Duodenal mucosa (tissue), 2 donors: Measurements from ENCODE around the gene GSG1L.

Source experiments
- H3K27ac ChIP-seq: one replicate; pipeline ENCODE4 v1.7.0; 2013; ENCODE audit warnings: low read depth, low read length
- H3K27me3 ChIP-seq, 2 donors: one replicate each; pipeline ENCODE4 v1.7.0; 2013; ENCODE audit warnings: low read length in 2 of 2, control low read depth in 1 of 2; ENCODE audit not compliant: insufficient read depth in 2 of 2, control insufficient read depth in 1 of 2
- H3K36me3 ChIP-seq, 2 donors: one replicate each; pipeline ENCODE4 v1.7.0; 2013; ENCODE audit warnings: low read length in 2 of 2, control low read depth in 1 of 2; ENCODE audit not compliant: insufficient read depth in 2 of 2, control insufficient read depth in 1 of 2
- H3K4me1 ChIP-seq, 2 donors: one replicate each; pipeline ENCODE4 v1.7.0; 2013; ENCODE audit warnings: low read length in 2 of 2, control low read depth in 1 of 2; ENCODE audit not compliant: insufficient read depth in 2 of 2, control insufficient read depth in 1 of 2
- H3K4me3 ChIP-seq, 2 donors: one replicate each; pipeline ENCODE4 v1.7.0; 2013; ENCODE audit warnings: low read length in 2 of 2, low read depth in 1 of 2
- H3K9ac ChIP-seq, 2 donors: one replicate each; pipeline ENCODE4 v1.7.0; 2013; ENCODE audit warnings: low read length in 2 of 2, low read depth in 1 of 2
- H3K9me3 ChIP-seq, 2 donors: one replicate each; pipeline ENCODE4 v1.7.0; 2013; ENCODE audit warnings: low read length in 2 of 2, control low read depth in 1 of 2; ENCODE audit not compliant: control insufficient read depth in 1 of 2

GSG1L gene

DNA sequence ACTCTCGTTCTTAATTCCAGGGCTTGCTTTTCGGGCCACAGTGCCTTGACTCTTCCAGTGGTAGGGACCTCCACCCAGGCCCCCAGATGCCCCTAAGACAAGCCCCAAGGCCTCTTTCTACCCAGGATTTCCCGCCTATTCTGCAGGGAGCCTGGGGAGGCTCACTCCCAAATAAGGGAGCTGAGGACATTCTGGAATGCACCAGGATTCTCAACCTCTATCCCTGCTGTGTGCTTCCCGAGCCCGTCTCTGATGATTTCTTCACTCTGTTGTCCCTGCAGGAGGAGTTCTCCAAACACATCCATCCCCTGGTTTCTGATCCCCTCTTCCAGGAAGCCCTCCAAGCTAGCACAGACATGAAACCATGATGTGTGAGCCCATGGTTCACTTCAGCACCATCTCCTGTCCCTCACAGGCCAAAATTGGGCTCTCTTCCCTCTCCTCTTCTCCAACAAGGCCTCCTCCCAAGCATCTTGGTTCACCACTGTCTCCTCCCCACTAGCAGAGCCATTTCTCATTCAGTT is 257.6 kb downstream of the GSG1L start:
- Histone ChIP-seq H3K4me1 (no peaks in the 10 kb centered on the region), H3K36me3 (no peaks in the 10 kb centered on the region), H3K9me3 (no peaks in the 10 kb centered on the region), H3K9ac (no peak overlapping the region), H3K27me3 (peaks cover 0 to 2% of the 10 kb centered on the region in 2 donors), H3K4me3 (no peak overlapping the region), H3K27ac (no peak overlapping the region)

DNA sequence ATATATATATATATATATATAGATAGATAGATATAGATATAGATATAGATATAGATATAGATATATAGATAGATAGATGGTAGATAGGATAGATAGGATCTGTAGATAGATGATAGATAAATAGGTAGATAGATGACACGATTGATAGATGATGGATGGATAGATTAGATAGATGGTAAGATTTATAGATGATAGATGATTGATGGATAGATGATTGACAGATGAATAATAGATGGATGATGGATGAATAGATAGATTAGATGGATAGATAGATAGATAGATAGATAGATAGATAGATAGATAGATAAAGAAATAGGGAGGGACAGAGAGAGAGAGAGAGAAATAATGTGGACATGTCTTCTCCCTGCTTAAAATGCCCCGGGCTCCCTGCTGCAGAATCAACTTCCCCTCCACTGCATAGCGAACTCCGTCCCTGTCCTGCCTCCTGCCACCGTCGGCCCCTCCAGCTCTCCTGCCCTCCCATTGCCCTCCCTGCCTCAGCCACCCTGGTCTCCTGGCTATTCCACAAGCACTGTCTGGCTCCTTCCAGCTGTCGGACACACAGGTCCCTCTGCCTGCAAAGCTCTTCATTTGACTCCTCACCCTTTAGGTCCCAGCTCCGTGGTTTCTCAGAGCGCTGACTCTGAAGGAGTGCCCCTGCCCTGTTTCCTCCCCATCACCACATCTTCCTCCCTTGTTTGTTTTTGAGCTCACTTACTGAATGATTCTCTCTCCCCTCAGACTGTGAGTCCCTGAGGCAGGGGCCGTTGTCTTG is 259.6 kb downstream of the GSG1L start:
- Histone ChIP-seq H3K9ac (no peak overlapping the region), H3K36me3 (no peaks in the 10 kb centered on the region), H3K27ac (no peak overlapping the region), H3K4me3 (no peak overlapping the region), H3K9me3 (no peaks in the 10 kb centered on the region), H3K4me1 (no peaks in the 10 kb centered on the region), H3K27me3 (peaks cover 0 to 2% of the 10 kb centered on the region in 2 donors)

DNA sequence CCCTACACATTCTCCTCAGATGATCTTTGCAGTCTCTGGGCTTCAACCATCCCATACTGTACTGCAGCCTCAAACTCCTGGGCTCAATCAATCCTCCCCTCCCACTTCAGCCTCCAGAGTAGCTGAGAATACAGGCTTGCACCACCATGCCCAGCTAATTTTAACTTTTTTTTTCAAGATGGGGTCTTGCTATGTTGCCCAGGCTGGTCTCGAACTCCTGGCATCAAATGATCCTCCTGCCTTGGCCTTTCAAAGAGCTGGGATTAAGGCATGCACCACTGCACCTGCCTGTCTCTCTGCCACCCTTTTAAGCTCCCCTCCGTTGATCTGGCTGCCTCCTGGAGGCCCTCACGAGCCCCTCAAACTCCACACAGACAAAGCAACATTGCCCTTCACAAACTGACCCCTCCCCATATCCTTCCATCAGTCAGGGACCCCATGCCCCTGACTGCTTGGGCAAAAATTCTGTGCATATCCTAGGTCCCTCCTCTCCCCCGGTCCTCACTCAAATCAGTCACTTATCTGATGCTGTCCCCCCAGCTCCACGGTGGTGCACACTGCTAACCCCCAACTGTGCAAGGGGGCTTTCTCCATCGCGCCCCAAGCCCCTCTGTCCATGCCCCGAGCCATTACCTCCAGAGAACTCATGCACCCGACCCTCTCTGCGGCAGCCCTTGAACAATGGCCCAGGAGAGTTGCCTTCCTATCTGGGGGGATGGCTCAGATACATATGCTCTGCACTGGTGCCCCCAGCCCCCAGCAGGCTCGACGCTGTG is 260.7 kb downstream of the GSG1L start:
- Histone ChIP-seq H3K36me3 (no peaks in the 10 kb centered on the region), H3K9ac (no peak overlapping the region), H3K27ac (no peak overlapping the region), H3K4me1 (no peaks in the 10 kb centered on the region), H3K4me3 (no peak overlapping the region), H3K27me3 (peaks cover 0 to 2% of the 10 kb centered on the region in 2 donors), H3K9me3 (no peaks in the 10 kb centered on the region)

DNA sequence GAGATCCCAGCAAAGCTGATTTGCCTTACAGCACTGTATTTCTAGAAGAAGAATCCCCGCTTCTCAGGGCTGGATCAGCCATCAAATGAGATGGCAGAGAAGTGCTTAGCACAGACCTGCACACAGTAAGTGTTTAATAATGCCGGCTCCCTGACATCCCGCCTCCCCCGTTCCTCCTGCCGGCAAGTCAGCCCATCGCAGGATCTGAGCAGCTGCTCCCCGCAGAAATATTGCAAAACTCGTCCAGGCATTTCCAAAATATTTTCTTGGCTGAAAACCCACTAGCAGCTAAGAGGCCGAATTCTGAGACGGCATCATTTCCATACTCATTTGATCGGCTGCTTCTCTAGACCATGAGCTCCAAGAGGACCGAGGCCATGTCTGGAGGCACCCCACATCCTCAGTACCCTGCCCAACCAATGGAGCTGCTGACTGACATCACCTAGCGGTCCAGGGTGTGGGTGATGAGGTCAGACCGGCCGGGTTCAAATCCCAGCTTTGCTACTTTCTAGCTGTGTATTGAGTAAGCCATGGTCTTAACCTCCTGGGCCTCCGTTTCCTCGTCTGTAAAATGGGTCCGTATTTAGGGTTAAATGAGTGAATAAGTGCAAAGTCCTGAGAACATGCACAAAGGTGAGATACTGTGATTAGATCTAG is 262.1 kb downstream of the GSG1L start:
- H3K36me3 ChIP-seq, result no peaks in the 10 kb centered on the region
- H3K4me3 ChIP-seq, result no peak overlapping the region
- H3K27me3 ChIP-seq, result peaks cover 0 to 2% of the 10 kb centered on the region in 2 donors
- H3K9me3 ChIP-seq, result no peaks in the 10 kb centered on the region
- H3K9ac ChIP-seq, result no peak overlapping the region
- no peak overlapping the region for H3K27ac ChIP-seq
- H3K4me1 ChIP-seq, result no peaks in the 10 kb centered on the region

DNA sequence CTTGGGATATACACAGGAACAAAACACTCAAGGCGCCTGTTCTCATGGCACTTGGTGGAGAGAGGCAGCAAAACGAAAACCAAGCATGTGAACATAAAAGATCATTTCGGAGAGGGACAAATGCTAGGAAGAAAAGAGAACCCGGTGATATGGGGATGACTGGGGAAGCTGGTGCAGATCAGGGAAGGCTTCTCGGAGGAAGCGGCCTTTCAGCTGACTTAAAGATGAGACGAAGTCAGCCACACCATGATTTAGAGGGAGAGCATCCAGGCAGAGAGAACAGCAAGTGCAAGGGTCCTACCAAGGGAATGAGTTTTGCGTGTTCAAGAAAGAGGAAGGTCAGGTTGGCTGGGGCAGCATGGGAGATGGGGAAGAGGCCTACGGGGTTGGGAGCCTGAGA is 262.7 kb downstream of the GSG1L start:
- Histone ChIP-seq H3K36me3 (no peaks in the 10 kb centered on the region), H3K27me3 (peaks cover 0 to 2% of the 10 kb centered on the region in 2 donors), H3K4me3 (no peak overlapping the region), H3K27ac (no peak overlapping the region), H3K9me3 (no peaks in the 10 kb centered on the region), H3K9ac (no peak overlapping the region), H3K4me1 (no peaks in the 10 kb centered on the region)

GRCh38 chr16:27799896-27800295 is 263.6 kb downstream of the GSG1L start:
- H3K9ac ChIP-seq, result no peak overlapping the region
- no peaks in the 10 kb centered on the region for H3K4me1 ChIP-seq
- no peak overlapping the region for H3K27ac ChIP-seq
- H3K27me3 ChIP-seq, result peaks cover 0 to 2% of the 10 kb centered on the region in 2 donors
- no peak overlapping the region for H3K4me3 ChIP-seq
- no peaks in the 10 kb centered on the region for H3K9me3 ChIP-seq
- H3K36me3 ChIP-seq, result no peaks in the 10 kb centered on the region

DNA sequence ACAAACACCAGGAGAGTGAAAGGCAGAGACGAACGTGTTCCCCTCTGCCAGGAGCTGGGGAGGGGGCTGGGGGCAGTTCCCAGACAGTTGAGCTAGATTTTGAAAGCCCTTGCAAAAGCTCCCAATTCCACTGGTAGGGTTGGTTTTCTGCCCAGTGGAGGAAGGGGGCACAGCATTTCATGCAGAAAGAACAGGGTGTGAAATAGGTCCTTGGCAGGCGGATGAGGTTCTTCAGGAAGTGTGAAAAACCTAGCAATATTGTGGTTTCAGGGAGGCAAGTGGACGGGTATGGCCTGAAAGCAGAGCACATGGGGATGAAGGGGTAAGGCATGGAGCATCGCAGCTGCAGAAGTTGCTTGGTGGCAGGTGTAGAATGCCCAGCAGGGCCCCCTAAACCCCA is 265.3 kb downstream of the GSG1L start:
- no peaks in the 10 kb centered on the region for H3K27me3 ChIP-seq
- H3K36me3 ChIP-seq, result no peaks in the 10 kb centered on the region
- H3K9ac ChIP-seq, result no peak overlapping the region
- H3K4me3 ChIP-seq, result no peak overlapping the region
- no peaks in the 10 kb centered on the region for H3K4me1 ChIP-seq
- no peaks in the 10 kb centered on the region for H3K9me3 ChIP-seq
- H3K27ac ChIP-seq, result no peak overlapping the region

GRCh38 chr16:27795992-27796614 is 267.4 kb downstream of the GSG1L start:
- H3K36me3 ChIP-seq, result no peaks in the 10 kb centered on the region
- H3K9ac ChIP-seq, result no peak overlapping the region
- H3K9me3 ChIP-seq, result no peaks in the 10 kb centered on the region
- no peak overlapping the region for H3K4me3 ChIP-seq
- no peaks in the 10 kb centered on the region for H3K4me1 ChIP-seq
- H3K27ac ChIP-seq, result no peak overlapping the region
- no peaks in the 10 kb centered on the region for H3K27me3 ChIP-seq

DNA sequence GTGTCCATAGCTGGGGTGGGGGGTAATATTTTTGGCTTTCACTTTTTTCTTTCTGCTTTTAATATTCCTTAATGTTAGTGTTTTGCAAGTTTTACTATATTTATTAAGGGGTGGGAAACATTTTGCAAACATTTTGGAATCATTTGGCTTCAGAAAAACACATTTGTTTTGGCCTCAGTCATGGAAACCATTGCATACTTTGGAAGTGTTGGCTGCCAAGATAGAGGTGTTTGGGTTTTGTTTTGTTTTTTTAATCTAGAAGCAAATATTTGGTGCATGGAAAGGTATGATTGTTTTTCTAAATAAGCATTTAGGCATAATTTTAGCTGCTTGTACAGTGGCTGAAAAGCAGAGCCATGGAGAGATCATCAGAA is 270.3 kb downstream of the GSG1L start:
- H3K27ac ChIP-seq, result no peak overlapping the region
- H3K36me3 ChIP-seq, result no peaks in the 10 kb centered on the region

More for the DNA sequence above, 270.3 kb downstream of the GSG1L start:
- Histone ChIP-seq H3K4me1 (no peaks in the 10 kb centered on the region), H3K4me3 (no peak overlapping the region), H3K27me3 (no peaks in the 10 kb centered on the region), H3K9ac (no peak overlapping the region), H3K9me3 (no peaks in the 10 kb centered on the region)
